ENCODE data around the gene CELSR1. TPM values are rescaled to one million over a fixed set of nuclear protein-coding genes. Genes with fewer than 3 reads are reported as not detected.

Gene CELSR1
- total RNA-seq, 1 donor from 2014 or later = 18.8 TPM

GRCh38 chr22:46390105-46390651, 147.2 kb downstream of the CELSR1 start:
- Mint-ChIP-seq H3K27me3 (ENCODE audit: low read depth) (no peaks in the 10 kb centered on the region), H3K27ac (no peak overlapping the region), H3K4me1 (peaks cover 10% of the 10 kb centered on the region), H3K4me3 (no peak overlapping the region), H3K9me3 (no peaks in the 10 kb centered on the region), H3K36me3 (peaks cover 2% of the 10 kb centered on the region)
- no peak for DNase-seq (ENCODE audit: low spot score in 2 of 2, unreplicated experiment in 2 of 2)
- no peak for TF ChIP-seq CTCF (IDR thresholded peaks at IDR 0.05; ENCODE audit: unreplicated experiment)

GRCh38 chr22:46389081-46389480, 148.3 kb downstream of the CELSR1 start:
- H3K4me3 Mint-ChIP-seq = no peak overlapping the region
- DNase-seq (ENCODE audit: low spot score in 2 of 2, unreplicated experiment in 2 of 2) = no peak
- H3K36me3 Mint-ChIP-seq = peaks cover 2% of the 10 kb centered on the region
- TF ChIP-seq CTCF (IDR thresholded peaks at IDR 0.05; ENCODE audit: unreplicated experiment) = no peak
- peaks cover 10% of the 10 kb centered on the region for H3K4me1 Mint-ChIP-seq
- no peaks in the 10 kb centered on the region for H3K9me3 Mint-ChIP-seq
- no peak overlapping the region for H3K27ac Mint-ChIP-seq
- H3K27me3 Mint-ChIP-seq (ENCODE audit: low read depth) = no peaks in the 10 kb centered on the region

DNA sequence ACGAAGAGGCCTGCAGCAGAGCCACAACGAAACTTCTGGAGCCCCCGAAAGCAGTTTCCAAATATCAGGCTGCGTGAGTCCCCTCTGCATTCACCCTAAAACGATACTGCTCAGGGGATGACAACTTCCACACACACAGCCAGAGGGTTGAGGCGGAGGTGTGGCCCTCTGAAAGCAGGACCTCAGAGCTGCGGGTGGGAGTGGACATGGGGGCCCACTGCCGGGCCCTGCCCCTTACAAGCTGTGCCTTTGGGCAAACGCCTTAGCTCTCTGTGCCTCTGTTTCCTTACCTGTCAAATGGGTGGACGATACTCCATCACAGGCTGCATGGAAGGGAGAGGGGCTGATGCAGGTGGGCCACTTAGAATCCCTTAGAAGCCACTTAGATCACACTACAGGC, 148.8 kb downstream of the CELSR1 start:
- peaks cover 10% of the 10 kb centered on the region for H3K4me1 Mint-ChIP-seq
- DNase-seq (ENCODE audit: low spot score in 2 of 2, unreplicated experiment in 2 of 2) = no peak
- no peaks in the 10 kb centered on the region for H3K9me3 Mint-ChIP-seq
- TF ChIP-seq CTCF (IDR thresholded peaks at IDR 0.05; ENCODE audit: unreplicated experiment) = no peak
- no peak overlapping the region for H3K27ac Mint-ChIP-seq
- no peaks in the 10 kb centered on the region for H3K27me3 Mint-ChIP-seq (ENCODE audit: low read depth)
- H3K36me3 Mint-ChIP-seq = peaks cover 2% of the 10 kb centered on the region
- no peak overlapping the region for H3K4me3 Mint-ChIP-seq

- H3K9me3 Mint-ChIP-seq = peaks cover 2% of the 10 kb centered on the region
- no peaks in the 10 kb centered on the region for H3K27me3 Mint-ChIP-seq (ENCODE audit: low read depth)
- TF ChIP-seq CTCF (IDR thresholded peaks at IDR 0.05; ENCODE audit: unreplicated experiment) = no peak
- H3K4me3 Mint-ChIP-seq = no peak overlapping the region
- peaks cover 7% of the 10 kb centered on the region for H3K36me3 Mint-ChIP-seq
- H3K4me1 Mint-ChIP-seq = peaks cover 10% of the 10 kb centered on the region
- DNase-seq (ENCODE audit: low spot score in 2 of 2, unreplicated experiment in 2 of 2) = no peak
- H3K27ac Mint-ChIP-seq = no peak overlapping the region
Measured at GRCh38 chr22:46387748-46388147, 149.7 kb downstream of the CELSR1 start.

DNA sequence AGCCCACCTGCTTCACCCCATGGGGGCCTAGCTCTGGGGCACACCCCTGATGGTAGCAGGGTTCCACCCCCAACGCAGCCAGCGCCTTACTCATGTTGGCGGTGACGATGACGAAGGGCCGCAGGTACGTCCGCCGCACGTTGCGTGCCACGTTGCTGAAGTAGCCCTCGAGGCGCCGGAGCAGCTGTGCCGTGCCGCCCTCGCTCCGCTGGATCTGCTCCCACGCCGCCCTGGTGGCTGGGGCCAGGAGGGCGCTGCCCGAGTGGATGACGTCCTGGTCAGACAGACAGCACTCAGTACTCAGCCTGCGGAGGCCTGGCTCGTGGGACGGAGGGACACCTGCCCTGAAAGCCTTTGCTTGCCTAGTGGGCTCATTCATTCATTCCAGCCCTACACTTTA, 151.1 kb downstream of the CELSR1 start:
- Mint-ChIP-seq H3K4me1 (peaks cover 10% of the 10 kb centered on the region), H3K27ac (no peak overlapping the region)

More for the DNA sequence above, 151.1 kb downstream of the CELSR1 start:
- H3K4me3 Mint-ChIP-seq = no peak overlapping the region
- H3K27me3 Mint-ChIP-seq (ENCODE audit: low read depth) = no peaks in the 10 kb centered on the region
- peak; percentile 31 for TF ChIP-seq CTCF (IDR thresholded peaks at IDR 0.05; ENCODE audit: unreplicated experiment)
- DNase-seq (ENCODE audit: low spot score in 2 of 2, unreplicated experiment in 2 of 2) = no peak
- H3K36me3 Mint-ChIP-seq = peaks cover 11% of the 10 kb centered on the region
- H3K9me3 Mint-ChIP-seq = peaks cover 6% of the 10 kb centered on the region
